Loucy (cell line): Measurements from ENCODE around the gene GSG1L.

Experiments used
- H2AFZ ChIP-seq: fragments of 200-600 bp; sonication (generic); 2 replicates; pipeline ENCODE4 v1.6.0; 2016; ENCODE audit warnings: antibody characterized with exemption, mild to moderate bottlenecking, low read length, moderate library complexity
- H3F3A ChIP-seq: fragments of 200-600 bp; 2 replicates; pipeline ENCODE4 v1.6.0; 2016; ENCODE audit warnings: antibody characterized with exemption, low read depth, mild to moderate bottlenecking
- H3K27me3 ChIP-seq: fragments of 200-600 bp; sonication (generic); 2 replicates; pipeline ENCODE4 v1.6.1; 2014; ENCODE audit warnings: low read length, mild to moderate bottlenecking; ENCODE audit not compliant: insufficient read depth, poor library complexity, severe bottlenecking
- H3K36me3 ChIP-seq: fragments of 200-600 bp; sonication (generic); 2 replicates; pipeline ENCODE4 v1.6.1; 2016; ENCODE audit warnings: low read length; ENCODE audit not compliant: insufficient read depth
- H3K4me1 ChIP-seq: fragments of 200-600 bp; sonication (generic); 2 replicates; pipeline ENCODE4 v1.5.1; 2014; ENCODE audit warnings: low read length, mild to moderate bottlenecking; ENCODE audit not compliant: insufficient read depth, poor library complexity, severe bottlenecking
- H3K4me2 ChIP-seq: fragments of 200-600 bp; sonication (generic); 2 replicates; pipeline ENCODE4 v1.6.0; 2014; ENCODE audit warnings: antibody characterized with exemption, low read length, low read depth, mild to moderate bottlenecking; ENCODE audit not compliant: poor library complexity, severe bottlenecking
- H3K4me3 ChIP-seq: fragments of 200-600 bp; sonication (generic); 2 replicates; pipeline ENCODE4 v1.5.1; 2014; ENCODE audit warnings: low read length, mild to moderate bottlenecking, mixed read lengths; ENCODE audit not compliant: poor library complexity, severe bottlenecking
- H3K79me2 ChIP-seq: fragments of 200-600 bp; sonication (generic); 2 replicates; pipeline ENCODE4 v1.6.1; 2014; ENCODE audit warnings: low read length; ENCODE audit not compliant: insufficient read depth
- H3K9ac ChIP-seq: fragments of 200-600 bp; sonication (generic); 2 replicates; pipeline ENCODE4 v1.6.0; 2014; ENCODE audit warnings: mild to moderate bottlenecking, low read depth, low read length, moderate library complexity; ENCODE audit not compliant: poor library complexity, severe bottlenecking
- H3K9me2 ChIP-seq: fragments of 200-600 bp; sonication (generic); replicated peaks from 2 replicates; pipeline ENCODE4 v1.6.1; 2016; ENCODE audit warnings: low read depth, low read length, mixed read lengths
- H3K9me3 ChIP-seq: fragments of 200-600 bp; sonication (generic); 2 replicates; pipeline ENCODE4 v1.6.1; 2014; ENCODE audit warnings: mild to moderate bottlenecking, antibody characterized with exemption, low read length, low read depth; ENCODE audit not compliant: insufficient read depth
- H4K20me1 ChIP-seq: fragments of 200-600 bp; sonication (generic); 2 replicates; pipeline ENCODE4 v1.6.0; 2014; ENCODE audit warnings: antibody characterized with exemption, low read length, mild to moderate bottlenecking; ENCODE audit not compliant: insufficient read depth, poor library complexity, severe bottlenecking
- CTCF ChIP-seq: fragments of 200-600 bp; sonication (generic); conservative IDR thresholded peaks from 2 replicates; pipeline ENCODE4 v1.5.1; 2014; ENCODE audit warnings: mild to moderate bottlenecking, antibody characterized with exemption, low read length
- EZH2phosphoT487 ChIP-seq: fragments of 200-600 bp; IDR thresholded peaks from 2 replicates; pipeline ENCODE4 v1.6.1; 2018; ENCODE audit warnings: antibody characterized with exemption, mild to moderate bottlenecking, moderate library complexity, borderline replicate concordance

GSG1L gene

GRCh38 chr16:28068976-28069375 lies 5.5 kb upstream of the GSG1L start:
- no peak overlapping the region for H3K4me2 ChIP-seq
- no peak overlapping the region for H3K4me3 ChIP-seq
- no peaks in the 10 kb centered on the region for H3K27me3 ChIP-seq
- no peaks in the 10 kb centered on the region for H3K4me1 ChIP-seq
- TF ChIP-seq CTCF, result no peak
- no peak for TF ChIP-seq EZH2phosphoT487
- H4K20me1 ChIP-seq, result no peaks in the 10 kb centered on the region
- H3K36me3 ChIP-seq, result no peaks in the 10 kb centered on the region
- H2AFZ ChIP-seq, result no peak overlapping the region
- no peaks in the 10 kb centered on the region for H3K79me2 ChIP-seq
- H3K9me2 ChIP-seq, result no peaks in the 10 kb centered on the region
- no peaks in the 10 kb centered on the region for H3F3A ChIP-seq
- H3K9me3 ChIP-seq, result no peaks in the 10 kb centered on the region
- H3K9ac ChIP-seq, result no peak overlapping the region

GRCh38 chr16:28067604-28068379 lies 4.3 kb upstream of the GSG1L start:
- Histone ChIP-seq H3K9me3 (no peaks in the 10 kb centered on the region), H3K4me3 (no peak overlapping the region), H3K36me3 (no peaks in the 10 kb centered on the region), H3F3A (no peaks in the 10 kb centered on the region), H2AFZ (no peak overlapping the region), H3K9me2 (no peaks in the 10 kb centered on the region), H4K20me1 (no peaks in the 10 kb centered on the region), H3K79me2 (no peaks in the 10 kb centered on the region), H3K4me2 (no peak overlapping the region), H3K27me3 (no peaks in the 10 kb centered on the region), H3K4me1 (no peaks in the 10 kb centered on the region), H3K9ac (no peak overlapping the region)
- TF ChIP-seq EZH2phosphoT487 (no peak), CTCF (no peak)

GRCh38 chr16:28064706-28065249 lies 1.3 kb upstream of the GSG1L start:
- no peak overlapping the region for H3K9ac ChIP-seq
- TF ChIP-seq EZH2phosphoT487, result no peak
- TF ChIP-seq CTCF, result no peak

More at GRCh38 chr16:28064706-28065249, 1.3 kb upstream of the GSG1L start:
- Histone ChIP-seq H3F3A (no peaks in the 10 kb centered on the region), H3K27me3 (no peaks in the 10 kb centered on the region), H3K4me2 (no peak overlapping the region), H3K4me1 (no peaks in the 10 kb centered on the region), H3K9me3 (no peaks in the 10 kb centered on the region), H3K79me2 (no peaks in the 10 kb centered on the region), H3K9me2 (no peaks in the 10 kb centered on the region), H4K20me1 (no peaks in the 10 kb centered on the region), H3K4me3 (no peak overlapping the region), H2AFZ (no peak overlapping the region), H3K36me3 (no peaks in the 10 kb centered on the region)
